ENCODE results near the gene VSNL1. TPM values are rescaled to one million over a fixed set of nuclear protein-coding genes. Genes with fewer than 3 reads are reported as not detected.

VSNL1 gene
- total and polyA plus RNA-seq, 12 donors, result 7.2 to 51.1 (median 21.2) TPM

DNA sequence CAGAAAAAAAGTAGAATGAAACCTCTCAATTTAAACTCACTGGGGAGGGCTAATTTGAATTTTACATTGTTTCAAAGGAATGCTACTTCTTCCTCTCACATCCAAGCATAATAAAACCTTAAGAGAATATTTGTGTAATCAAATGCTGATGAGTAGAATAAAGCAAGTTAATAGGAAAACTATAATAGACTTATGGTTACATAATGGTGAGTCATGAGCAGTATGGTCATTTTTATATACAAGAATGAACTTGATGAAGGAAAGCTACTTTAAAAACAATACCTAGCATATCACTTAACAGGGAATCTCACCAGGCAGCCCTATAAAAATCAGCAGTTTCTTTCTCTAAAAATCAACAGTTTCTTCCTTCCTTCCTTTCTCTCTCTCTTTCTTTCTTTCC lies 80.3 kb downstream of the VSNL1 start:
- no peak for TF ChIP-seq POLR2A (IDR thresholded peaks at IDR 0.05)
- TF ChIP-seq, protein P1, sequence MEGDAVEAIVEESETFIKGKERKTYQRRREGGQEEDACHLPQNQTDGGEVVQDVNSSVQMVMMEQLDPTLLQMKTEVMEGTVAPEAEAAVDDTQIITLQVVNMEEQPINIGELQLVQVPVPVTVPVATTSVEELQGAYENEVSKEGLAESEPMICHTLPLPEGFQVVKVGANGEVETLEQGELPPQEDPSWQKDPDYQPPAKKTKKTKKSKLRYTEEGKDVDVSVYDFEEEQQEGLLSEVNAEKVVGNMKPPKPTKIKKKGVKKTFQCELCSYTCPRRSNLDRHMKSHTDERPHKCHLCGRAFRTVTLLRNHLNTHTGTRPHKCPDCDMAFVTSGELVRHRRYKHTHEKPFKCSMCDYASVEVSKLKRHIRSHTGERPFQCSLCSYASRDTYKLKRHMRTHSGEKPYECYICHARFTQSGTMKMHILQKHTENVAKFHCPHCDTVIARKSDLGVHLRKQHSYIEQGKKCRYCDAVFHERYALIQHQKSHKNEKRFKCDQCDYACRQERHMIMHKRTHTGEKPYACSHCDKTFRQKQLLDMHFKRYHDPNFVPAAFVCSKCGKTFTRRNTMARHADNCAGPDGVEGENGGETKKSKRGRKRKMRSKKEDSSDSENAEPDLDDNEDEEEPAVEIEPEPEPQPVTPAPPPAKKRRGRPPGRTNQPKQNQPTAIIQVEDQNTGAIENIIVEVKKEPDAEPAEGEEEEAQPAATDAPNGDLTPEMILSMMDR (IDR thresholded peaks at IDR 0.05), result no peak

DNA sequence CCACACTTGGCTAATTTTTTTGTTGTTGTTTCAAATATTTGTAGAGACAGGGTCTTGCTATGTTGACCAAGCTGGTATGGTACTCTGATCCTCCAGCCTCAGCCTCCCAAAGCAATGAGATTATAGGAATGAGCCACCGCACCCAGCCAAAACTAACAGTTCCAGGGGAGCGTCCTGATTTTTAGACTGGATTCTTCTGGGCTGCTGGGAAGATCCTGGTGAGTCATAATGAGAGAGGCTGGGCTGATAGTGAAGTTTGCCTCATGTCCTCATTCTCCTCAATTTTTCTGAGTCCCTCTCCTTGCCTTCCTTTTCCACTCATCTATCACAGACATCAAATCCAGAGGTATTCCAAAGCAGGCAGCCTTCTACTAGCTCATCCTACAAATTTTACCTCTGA lies 81.3 kb downstream of the VSNL1 start:
- H3K27ac ChIP-seq, result peak overlapping the region in 2 of 5 donors; percentile 5 to 34
- no peaks in the 10 kb centered on the region for H3K36me3 ChIP-seq (replicated peaks in 1 of 2)
- no peaks in the 10 kb centered on the region for H3K9me3 ChIP-seq (replicated peaks in 1 of 3)
- H3K4me3 ChIP-seq, result no peak overlapping the region
- no peak for TF ChIP-seq POLR2A (IDR thresholded peaks at IDR 0.05)
- TF ChIP-seq, protein P1 (IDR thresholded peaks at IDR 0.05), result no peak
- intact Hi-C loops (cut with DNase I), result no loop called here
- H3K27me3 ChIP-seq, result no peaks in the 10 kb centered on the region
- H3K4me1 ChIP-seq (replicated peaks in 1 of 2), result peaks cover 0 to 10% of the 10 kb centered on the region in 2 donors
- DNase-seq, result peak in 3 of 7 donors; percentile 7 to 36 (median 34)
- WGBS, 4 donors, result 49 to 68% (median 60%) methylated on average over 2 of the region's 2 CpGs

More for the DNA sequence above, 80.3 kb downstream of the VSNL1 start:
- no peak for DNase-seq
- H3K4me1 ChIP-seq (replicated peaks in 1 of 2), result peaks cover 0 to 10% of the 10 kb centered on the region in 2 donors
- H3K4me3 ChIP-seq, result no peak overlapping the region
- H3K36me3 ChIP-seq (replicated peaks in 1 of 2), result no peaks in the 10 kb centered on the region
- intact Hi-C loops (cut with DNase I), result no loop called here
- H3K27me3 ChIP-seq, result no peaks in the 10 kb centered on the region
- no peaks in the 10 kb centered on the region for H3K9me3 ChIP-seq (replicated peaks in 1 of 3)
- no peak overlapping the region for H3K27ac ChIP-seq

DNA sequence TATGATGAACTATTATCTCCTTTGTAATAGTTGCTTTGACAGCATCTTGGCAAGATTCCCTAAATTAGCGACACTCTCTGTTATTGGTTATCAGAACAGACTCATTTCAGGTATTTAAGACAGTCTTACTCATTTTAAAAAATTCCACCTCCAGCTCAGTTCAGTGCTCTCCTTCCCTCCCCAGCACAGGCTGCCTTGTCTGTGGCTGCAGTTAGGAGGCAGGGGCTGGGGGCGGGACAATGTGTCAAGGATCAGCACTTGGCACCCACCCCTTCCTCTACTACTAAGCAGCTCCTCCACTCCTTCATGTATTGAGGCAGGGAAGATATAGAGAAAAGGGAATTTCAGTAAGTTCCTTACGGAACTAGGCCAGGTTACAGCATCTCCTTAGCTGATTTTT lies 85.0 kb downstream of the VSNL1 start:
- Histone ChIP-seq H3K4me1 (replicated peaks in 1 of 2) (peaks cover 0 to 7% of the 10 kb centered on the region in 2 donors), H3K36me3 (replicated peaks in 1 of 2) (no peaks in the 10 kb centered on the region), H3K9me3 (replicated peaks in 1 of 3) (no peaks in the 10 kb centered on the region), H3K27me3 (no peaks in the 10 kb centered on the region), H3K4me3 (no peak overlapping the region), H3K27ac (no peak overlapping the region)
- 68 to 74% (median 69%) methylated on average over 3 of the region's 3 CpGs for WGBS, 4 donors
- TF ChIP-seq, protein P1 (IDR thresholded peaks at IDR 0.05), result no peak
- no peak for TF ChIP-seq POLR2A (IDR thresholded peaks at IDR 0.05)
- no peak for DNase-seq
- intact Hi-C loops (cut with DNase I), result no loop called here

DNA sequence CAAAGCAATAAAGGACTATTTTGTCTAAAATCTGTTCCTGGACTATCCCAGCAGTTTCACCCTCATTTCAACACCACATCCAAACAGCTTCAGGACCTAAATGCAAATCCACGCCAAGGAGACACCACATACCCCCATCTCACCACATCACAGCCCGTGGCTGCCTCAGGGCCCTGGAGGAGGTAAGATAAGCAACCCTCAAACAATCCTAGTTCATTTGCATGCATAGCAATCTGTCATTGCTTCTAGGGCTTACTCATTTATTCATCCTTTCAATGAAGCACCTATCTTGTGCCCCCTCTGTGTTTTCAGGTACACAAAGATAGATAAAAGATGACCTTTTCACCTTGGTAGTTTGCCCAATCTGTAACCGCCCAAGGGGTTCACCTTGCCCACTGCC lies 86.5 kb downstream of the VSNL1 start:
- Histone ChIP-seq H3K9me3 (replicated peaks in 1 of 3) (no peaks in the 10 kb centered on the region), H3K4me3 (no peak overlapping the region), H3K27me3 (no peaks in the 10 kb centered on the region), H3K27ac (no peak overlapping the region), H3K36me3 (replicated peaks in 1 of 2) (no peaks in the 10 kb centered on the region), H3K4me1 (replicated peaks in 1 of 2) (no peaks in the 10 kb centered on the region)
- intact Hi-C loops (cut with DNase I), result no loop called here
- DNase-seq, result no peak
- 75 to 83% (median 79%) methylated on average over 3 of the region's 3 CpGs for WGBS, 4 donors
- TF ChIP-seq POLR2A (IDR thresholded peaks at IDR 0.05), result no peak
- TF ChIP-seq, protein P1 (IDR thresholded peaks at IDR 0.05), result no peak
